Gastrocnemius medialis (tissue), 4 donors: ENCODE results near the gene TUBB4B. TPM values are rescaled to one million over a fixed set of nuclear protein-coding genes. Genes with fewer than 3 reads are reported as not detected.

ENCODE experiments used
- ATAC-seq, 2 donors: fragments of 150-250 bp; one replicate each; pipeline ENCODE4 v1.9.1; 2016
- DNase-seq, 2 donors: peaks; one replicate each; pipeline ENCODE4 v3.0.0-alpha.2; 2019
- H3K27ac ChIP-seq, 4 donors: fragments of 200-600 bp; sonication (generic); 1 replicate in 1 of 4; 2 replicates in 3 of 4; pipeline ENCODE4 v1.5.1; 2016 to 2018; ENCODE audit warnings: mild to moderate bottlenecking in 2 of 4, moderate library complexity in 1 of 4
- H3K27me3 ChIP-seq, 3 donors: fragments of 200-600 bp; sonication (generic) in 2 of 3; 1 replicate in 1 of 3; 2 replicates in 2 of 3; pipeline versions ENCODE4 v1.5.1 to v1.6.0; 2016 to 2019; ENCODE audit warnings: mild to moderate bottlenecking in 1 of 3, moderate library complexity in 1 of 3
- H3K36me3 ChIP-seq, 2 donors: fragments of 200-600 bp; sonication (generic) in 1 of 2; one replicate each; pipeline ENCODE4 v1.5.1; 2017 to 2018
- H3K4me1 ChIP-seq, 2 donors: fragments of 200-600 bp; sonication (generic) in 1 of 2; one replicate each; pipeline ENCODE4 v1.5.1; 2016 to 2017; ENCODE audit warnings: mild to moderate bottlenecking in 2 of 2
- H3K4me3 ChIP-seq, 4 donors: fragments of 200-600 bp; sonication (generic) in 3 of 4; 1 replicate in 1 of 4; 2 replicates in 3 of 4; pipeline ENCODE4 v1.5.1; 2016 to 2019; ENCODE audit warnings: mild to moderate bottlenecking in 2 of 4
- H3K9me3 ChIP-seq, 3 donors: fragments of 200-600 bp; sonication (generic) in 2 of 3; 1 replicate in 1 of 3; 2 replicates in 2 of 3; pipeline ENCODE4 v1.5.1; 2016 to 2019
- POLR2A ChIP-seq, 2 donors: fragments of 450-650 bp; IDR thresholded peaks; one replicate each; pipeline ENCODE4 v1.6.1; 2017; ENCODE audit warnings: antibody characterized with exemption in 2 of 2, mild to moderate bottlenecking in 2 of 2, moderate library complexity in 2 of 2
- in situ Hi-C, 4 donors: fragments of 200-750 bp; cut with MboI; loops; one replicate each; pipeline versions ENCODE4 v1.15.0 to v1.8.0; 2017; ENCODE audit warnings: low sequenced_read_pairs in 4 of 4
- intact Hi-C: fragments of 100-400 bp; cut with DNase I; formaldehyde crosslinking; loops from one replicate; pipeline ENCODE4 v1.15.1; 2023; ENCODE audit warnings: low total_unique reads
- total RNA-seq, 4 donors: library from RNA; depleted of rRNA; stranded (reverse); fragments of >200 nt; gene quantifications; one replicate each; pipeline versions ENCODE4 v1.1.0 to v1.2.3, GENCODE V29; 2016
- TF ChIP-seq, protein P1 (sequence below), 5 experiments: fragments of 450-650 bp in 3 of 5; fragments of 200-600 bp in 2 of 5; sonication (generic) in 2 of 5; IDR thresholded peaks in 4 of 5; conservative IDR thresholded peaks in 1 of 5; 1 replicate in 4 of 5; 2 replicates in 1 of 5; pipeline ENCODE4 v1.5.1; 2016 to 2019; ENCODE audit warnings: antibody characterized with exemption in 5 of 5, mild to moderate bottlenecking in 3 of 5, moderate library complexity in 3 of 5

The TUBB4B gene
- total RNA-seq, 4 donors from 2014 or later, result 222 to 495 (median 363) TPM

DNA sequence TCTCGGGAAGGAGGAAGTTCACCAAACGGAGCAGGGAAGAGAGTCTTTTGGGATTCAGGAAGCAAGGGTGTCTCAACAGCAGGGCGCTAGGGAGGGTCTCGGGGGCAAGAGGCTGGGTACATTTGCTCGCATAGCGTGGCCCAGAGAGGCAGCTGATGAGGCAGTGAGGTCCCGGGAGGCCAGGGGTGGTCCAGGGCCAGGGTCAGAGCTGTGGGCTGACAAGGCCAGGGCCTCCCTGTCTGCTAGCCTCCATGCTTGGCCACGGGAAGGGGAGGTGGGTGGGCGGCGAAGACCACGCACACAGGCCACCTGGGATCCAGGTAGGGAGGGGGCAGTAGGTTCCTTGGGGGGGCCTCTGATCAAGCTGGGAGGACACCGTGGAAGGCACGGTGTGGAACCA, 29.6 kb upstream of the TUBB4B start:
- Histone ChIP-seq H3K36me3 (no peaks in the 10 kb centered on the region), H3K4me1 (peaks cover 4 to 5% of the 10 kb centered on the region in 2 donors), H3K9me3 (no peaks in the 10 kb centered on the region), H3K27me3 (no peaks in the 10 kb centered on the region), H3K4me3 (no peak overlapping the region), H3K27ac (no peak overlapping the region)
- TF ChIP-seq, protein P1, sequence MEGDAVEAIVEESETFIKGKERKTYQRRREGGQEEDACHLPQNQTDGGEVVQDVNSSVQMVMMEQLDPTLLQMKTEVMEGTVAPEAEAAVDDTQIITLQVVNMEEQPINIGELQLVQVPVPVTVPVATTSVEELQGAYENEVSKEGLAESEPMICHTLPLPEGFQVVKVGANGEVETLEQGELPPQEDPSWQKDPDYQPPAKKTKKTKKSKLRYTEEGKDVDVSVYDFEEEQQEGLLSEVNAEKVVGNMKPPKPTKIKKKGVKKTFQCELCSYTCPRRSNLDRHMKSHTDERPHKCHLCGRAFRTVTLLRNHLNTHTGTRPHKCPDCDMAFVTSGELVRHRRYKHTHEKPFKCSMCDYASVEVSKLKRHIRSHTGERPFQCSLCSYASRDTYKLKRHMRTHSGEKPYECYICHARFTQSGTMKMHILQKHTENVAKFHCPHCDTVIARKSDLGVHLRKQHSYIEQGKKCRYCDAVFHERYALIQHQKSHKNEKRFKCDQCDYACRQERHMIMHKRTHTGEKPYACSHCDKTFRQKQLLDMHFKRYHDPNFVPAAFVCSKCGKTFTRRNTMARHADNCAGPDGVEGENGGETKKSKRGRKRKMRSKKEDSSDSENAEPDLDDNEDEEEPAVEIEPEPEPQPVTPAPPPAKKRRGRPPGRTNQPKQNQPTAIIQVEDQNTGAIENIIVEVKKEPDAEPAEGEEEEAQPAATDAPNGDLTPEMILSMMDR (IDR thresholded peaks at IDR 0.05 in 4 of 5, conservative IDR thresholded peaks at IDR 0.05 in 1 of 5), result no peak
- no peak for TF ChIP-seq POLR2A (IDR thresholded peaks at IDR 0.05)
- ATAC-seq (no peak), DNase-seq (no peak)
- intact Hi-C loops, result no loop called here
- in situ Hi-C loops, result loop anchor here in 1 of 4 donors (10.0 kb wide), 1 partner anchor 87 kb away; no protein-coding TSS in a partner anchor

DNA sequence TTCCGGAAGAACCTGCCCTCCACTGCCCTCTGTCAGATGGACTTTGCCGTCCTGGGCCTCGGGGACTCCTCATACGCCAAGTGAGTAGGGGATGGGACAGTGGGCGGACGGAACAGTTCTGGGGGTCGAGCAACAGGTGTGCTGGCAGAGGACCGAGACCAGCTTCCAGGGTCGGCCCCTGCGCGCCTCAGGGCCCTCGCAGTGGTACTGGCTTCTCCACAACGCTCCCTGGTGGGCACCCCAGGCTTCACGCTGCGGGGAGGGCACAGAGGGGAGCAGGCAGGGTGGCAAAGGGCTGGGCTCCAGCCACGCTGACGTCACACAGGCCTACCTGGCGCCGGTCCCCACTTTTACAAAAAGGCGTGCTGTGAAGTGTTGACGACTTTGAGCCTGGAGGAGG, 28.6 kb upstream of the TUBB4B start:
- Histone ChIP-seq H3K4me3 (no peak overlapping the region), H3K27me3 (no peaks in the 10 kb centered on the region), H3K4me1 (peaks cover 6 to 7% of the 10 kb centered on the region in 2 donors), H3K27ac (no peak overlapping the region), H3K36me3 (no peaks in the 10 kb centered on the region), H3K9me3 (no peaks in the 10 kb centered on the region)
- DNase-seq, result no peak
- in situ Hi-C loops, result loop anchor here in 1 of 4 donors (10.0 kb wide), 1 partner anchor 88 kb away; no protein-coding TSS in a partner anchor
- TF ChIP-seq, protein P1 (IDR thresholded peaks at IDR 0.05 in 4 of 5, conservative IDR thresholded peaks at IDR 0.05 in 1 of 5), result no peak
- no peak for TF ChIP-seq POLR2A (IDR thresholded peaks at IDR 0.05)
- no peak for ATAC-seq
- intact Hi-C loops, result no loop called here

DNA sequence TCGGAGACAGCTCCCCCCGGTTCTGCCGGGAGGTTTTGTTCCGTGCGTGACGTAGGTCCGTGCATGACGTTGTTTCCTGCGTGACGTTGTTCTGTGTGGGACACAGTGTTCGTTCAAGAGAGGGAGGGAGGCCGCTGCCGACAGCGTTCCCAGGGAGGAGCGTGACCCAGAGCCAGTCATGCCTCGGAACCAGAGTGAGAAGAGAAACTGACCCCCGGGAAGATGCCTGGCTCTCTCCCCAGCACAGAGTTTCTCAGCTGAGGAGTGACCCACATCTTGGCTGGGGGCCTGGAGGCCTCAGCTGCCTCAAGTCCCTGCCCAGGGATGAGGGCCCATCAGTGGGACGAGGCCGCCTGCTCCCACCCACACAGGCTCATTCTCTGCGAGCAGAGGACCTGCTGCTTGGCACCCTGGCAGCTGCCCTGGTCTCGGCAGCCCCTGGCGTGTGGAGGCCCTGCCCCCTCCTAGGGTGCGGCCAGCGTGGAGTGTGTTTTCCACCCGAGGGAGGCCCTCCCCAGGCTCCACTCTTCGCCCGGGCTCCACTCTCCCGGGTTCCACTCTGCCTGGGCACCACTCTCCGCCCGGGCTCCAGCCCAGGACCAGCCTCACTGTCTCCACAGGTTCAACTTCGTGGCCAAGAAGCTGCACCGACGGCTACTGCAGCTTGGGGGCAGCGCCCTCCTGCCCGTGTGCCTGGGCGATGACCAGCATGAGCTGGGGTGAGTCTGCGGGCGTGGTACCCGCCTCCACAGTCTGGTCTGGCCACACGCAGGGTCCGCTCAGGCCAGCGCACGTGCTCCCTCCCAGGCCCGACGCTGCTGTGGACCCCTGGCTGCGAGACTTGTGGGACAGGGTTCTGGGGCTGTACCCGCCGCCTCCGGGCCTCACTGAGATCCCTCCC, 27.7 kb upstream of the TUBB4B start:
- H3K4me3 ChIP-seq, result no peak overlapping the region
- in situ Hi-C loops, result loop anchor here in 1 of 4 donors (10.0 kb wide), 1 partner anchor 89 kb away; no protein-coding TSS in a partner anchor
- TF ChIP-seq POLR2A (IDR thresholded peaks at IDR 0.05), result no peak
- TF ChIP-seq, protein P1 (IDR thresholded peaks at IDR 0.05 in 4 of 5, conservative IDR thresholded peaks at IDR 0.05 in 1 of 5), result no peak
- H3K36me3 ChIP-seq, result no peaks in the 10 kb centered on the region
- no peak for ATAC-seq
- no peak for DNase-seq
- intact Hi-C loops, result no loop called here
- H3K27me3 ChIP-seq, result no peaks in the 10 kb centered on the region
- H3K27ac ChIP-seq, result no peak overlapping the region
- H3K4me1 ChIP-seq, result peaks cover 9 to 12% of the 10 kb centered on the region in 2 donors
- no peaks in the 10 kb centered on the region for H3K9me3 ChIP-seq

DNA sequence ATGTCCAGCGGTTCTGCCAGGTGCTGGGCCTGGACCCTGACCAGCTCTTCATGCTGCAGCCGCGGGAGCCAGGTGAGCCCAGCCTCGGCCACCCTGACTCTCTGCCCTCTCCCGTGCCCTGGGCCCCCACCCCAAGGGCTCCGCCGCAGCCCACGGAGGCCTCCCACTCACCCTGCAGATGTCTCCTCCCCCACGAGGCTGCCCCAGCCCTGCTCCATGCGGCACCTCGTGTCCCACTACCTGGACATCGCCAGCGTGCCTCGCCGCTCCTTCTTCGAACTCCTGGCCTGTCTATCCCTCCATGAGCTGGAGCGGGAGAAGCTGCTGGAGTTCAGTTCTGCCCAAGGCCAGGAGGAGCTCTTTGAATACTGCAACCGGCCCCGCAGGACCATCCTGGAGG, 26.5 kb upstream of the TUBB4B start:
- no peak for DNase-seq
- Histone ChIP-seq H3K4me3 (no peak overlapping the region), H3K9me3 (no peaks in the 10 kb centered on the region), H3K27ac (no peak overlapping the region), H3K4me1 (peaks cover 9 to 12% of the 10 kb centered on the region in 2 donors), H3K36me3 (no peaks in the 10 kb centered on the region), H3K27me3 (no peaks in the 10 kb centered on the region)
- in situ Hi-C loops, result loop anchor here in 1 of 4 donors (10.0 kb wide), 1 partner anchor 90 kb away; no protein-coding TSS in a partner anchor
- TF ChIP-seq, protein P1 (IDR thresholded peaks at IDR 0.05 in 4 of 5, conservative IDR thresholded peaks at IDR 0.05 in 1 of 5), result no peak
- ATAC-seq, result no peak
- intact Hi-C loops, result no loop called here
